Smooth muscle cell (in vitro differentiated cells): Measurements from ENCODE around the gene CHRNB2. TPM values are rescaled to one million over a fixed set of nuclear protein-coding genes. Genes with fewer than 3 reads are reported as not detected.
A peak's percentile ranks its signal among the peaks of the same experiment; 100 is the strongest.

Experiments
- DNase-seq: peaks from one replicate; lab custom pipeline; 2025; ENCODE audit not compliant: unreplicated experiment; lab: John Stamatoyannopoulos, UW
- H2AFZ ChIP-seq: fragments of 200-600 bp; sonication (generic); 2 replicates; pipeline ENCODE4 v1.6.0; 2016; ENCODE audit warnings: antibody characterized with exemption, low read depth, mild to moderate bottlenecking
- H3F3A ChIP-seq: fragments of 200-600 bp; sonication (generic); 2 replicates; pipeline ENCODE4 v1.6.0; 2017; ENCODE audit warnings: antibody characterized with exemption, low read depth
- H3K27ac ChIP-seq: fragments of 200-600 bp; sonication (generic); 2 replicates; pipeline ENCODE4 v1.5.1; 2016; ENCODE audit warnings: low read depth, mild to moderate bottlenecking
- H3K27me3 ChIP-seq: fragments of 200-600 bp; sonication (generic); 2 replicates; pipeline ENCODE4 v1.6.1; 2016; ENCODE audit warnings: low read depth, mild to moderate bottlenecking
- H3K36me3 ChIP-seq: fragments of 200-600 bp; sonication (generic); 2 replicates; pipeline ENCODE4 v1.5.1; 2016; ENCODE audit warnings: low read depth
- H3K4me1 ChIP-seq: fragments of 200-600 bp; sonication (generic); 2 replicates; pipeline ENCODE4 v1.5.1; 2016; ENCODE audit warnings: low read depth
- H3K4me2 ChIP-seq: fragments of 200-600 bp; sonication (generic); 2 replicates; pipeline ENCODE4 v1.6.0; 2016; ENCODE audit warnings: mild to moderate bottlenecking
- H3K4me3 ChIP-seq: fragments of 200-600 bp; sonication (generic); 2 replicates; pipeline ENCODE4 v1.5.1; 2016; ENCODE audit warnings: mild to moderate bottlenecking
- H3K79me2 ChIP-seq: fragments of 200-600 bp; sonication (generic); 2 replicates; pipeline ENCODE4 v1.6.0; 2016; ENCODE audit warnings: low read depth, mild to moderate bottlenecking
- H3K9ac ChIP-seq: fragments of 200-600 bp; sonication (generic); 2 replicates; pipeline ENCODE4 v1.6.0; 2016; ENCODE audit warnings: low read depth
- H3K9me3 ChIP-seq: fragments of 200-600 bp; sonication (generic); replicated peaks from 2 replicates; pipeline ENCODE4 v1.5.1; 2016; ENCODE audit warnings: low read depth
- H4K20me1 ChIP-seq: fragments of 200-600 bp; sonication (generic); 2 replicates; pipeline ENCODE4 v1.6.0; 2016; ENCODE audit warnings: low read depth
- WGBS: methylation state at CpG from one replicate; pipeline ENCODE4 v1.1.7; 2016; ENCODE audit warnings: low lambda C conversion rate; 5-methylcytosine and 5-hydroxymethylcytosine counted together
- polyA plus RNA-seq: library from polyadenylated mRNA; unstranded; fragments of >200 nt; fragmentation: Nextera tagmentation; extraction: Ambion mirVana; gene quantifications from 2 replicates; pipeline ENCODE4 v1.2.1, GENCODE V29; 2016
- total RNA-seq: library from RNA; depleted of rRNA; stranded (reverse); fragments of >200 nt; gene quantifications from 2 replicates; pipeline ENCODE4 v1.2.3, GENCODE V29; 2014
- TF ChIP-seq, protein P1 (sequence below): fragments of 200-600 bp; sonication (generic); IDR thresholded peaks from 2 replicates; pipeline ENCODE4 v1.5.1; 2017; ENCODE audit warnings: borderline replicate concordance, mild to moderate bottlenecking, antibody characterized with exemption; ENCODE audit not compliant: insufficient read depth, poor library complexity, severe bottlenecking

Gene CHRNB2
- total and polyA plus RNA-seq, 2 experiments from 2014 or later: not detected

DNA sequence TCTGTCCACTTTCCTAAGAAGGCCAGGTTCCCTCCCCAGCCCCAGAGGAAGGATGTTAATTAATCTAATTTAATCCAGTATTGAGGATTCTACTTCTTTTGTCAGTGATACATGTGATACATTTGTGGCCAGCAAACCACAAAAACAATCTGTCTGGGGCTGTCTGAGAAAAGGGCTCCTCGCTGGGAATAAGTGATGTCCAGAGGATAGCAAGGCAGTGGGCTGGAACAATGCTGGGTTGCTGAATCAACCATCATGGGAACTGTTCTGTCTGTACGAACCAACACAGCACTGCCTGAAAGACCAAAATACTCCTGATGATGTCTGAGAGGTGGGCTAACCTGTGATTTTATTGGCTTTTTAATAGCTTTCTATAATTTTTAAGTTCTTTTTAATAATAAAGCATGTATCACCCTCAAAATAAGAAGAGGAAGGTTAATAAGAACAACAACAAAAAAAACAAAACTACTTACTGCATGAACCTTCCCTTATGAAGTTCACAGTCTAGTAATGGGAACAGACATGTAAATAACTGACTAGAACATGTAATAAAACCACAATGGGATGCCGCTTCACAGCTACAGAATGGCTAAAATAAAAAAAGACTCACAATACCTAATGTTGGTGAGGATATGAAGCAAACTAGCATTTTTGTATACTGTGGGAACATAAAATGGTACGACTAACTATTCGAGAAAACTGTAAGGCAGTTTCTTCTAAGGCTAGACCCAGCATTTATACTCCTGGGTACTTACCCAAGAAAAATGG lies 51.8 kb downstream of the CHRNB2 start:
- Histone ChIP-seq H3K27ac (peak overlapping the region; percentile 49), H3K4me3 (no peak overlapping the region), H2AFZ (no peak overlapping the region), H3K4me1 (peaks cover 3% of the 10 kb centered on the region), H3K4me2 (no peak overlapping the region), H4K20me1 (peaks cover 99% of the 10 kb centered on the region), H3F3A (peaks cover 7% of the 10 kb centered on the region), H3K9ac (no peak overlapping the region), H3K79me2 (peaks cover 99% of the 10 kb centered on the region), H3K27me3 (no peaks in the 10 kb centered on the region), H3K36me3 (no peaks in the 10 kb centered on the region), H3K9me3 (no peaks in the 10 kb centered on the region)
- WGBS: 86% methylated on average over 5 of the region's 5 CpGs
- no peak for DNase-seq
- TF ChIP-seq, protein P1, sequence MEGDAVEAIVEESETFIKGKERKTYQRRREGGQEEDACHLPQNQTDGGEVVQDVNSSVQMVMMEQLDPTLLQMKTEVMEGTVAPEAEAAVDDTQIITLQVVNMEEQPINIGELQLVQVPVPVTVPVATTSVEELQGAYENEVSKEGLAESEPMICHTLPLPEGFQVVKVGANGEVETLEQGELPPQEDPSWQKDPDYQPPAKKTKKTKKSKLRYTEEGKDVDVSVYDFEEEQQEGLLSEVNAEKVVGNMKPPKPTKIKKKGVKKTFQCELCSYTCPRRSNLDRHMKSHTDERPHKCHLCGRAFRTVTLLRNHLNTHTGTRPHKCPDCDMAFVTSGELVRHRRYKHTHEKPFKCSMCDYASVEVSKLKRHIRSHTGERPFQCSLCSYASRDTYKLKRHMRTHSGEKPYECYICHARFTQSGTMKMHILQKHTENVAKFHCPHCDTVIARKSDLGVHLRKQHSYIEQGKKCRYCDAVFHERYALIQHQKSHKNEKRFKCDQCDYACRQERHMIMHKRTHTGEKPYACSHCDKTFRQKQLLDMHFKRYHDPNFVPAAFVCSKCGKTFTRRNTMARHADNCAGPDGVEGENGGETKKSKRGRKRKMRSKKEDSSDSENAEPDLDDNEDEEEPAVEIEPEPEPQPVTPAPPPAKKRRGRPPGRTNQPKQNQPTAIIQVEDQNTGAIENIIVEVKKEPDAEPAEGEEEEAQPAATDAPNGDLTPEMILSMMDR: no peak

DNA sequence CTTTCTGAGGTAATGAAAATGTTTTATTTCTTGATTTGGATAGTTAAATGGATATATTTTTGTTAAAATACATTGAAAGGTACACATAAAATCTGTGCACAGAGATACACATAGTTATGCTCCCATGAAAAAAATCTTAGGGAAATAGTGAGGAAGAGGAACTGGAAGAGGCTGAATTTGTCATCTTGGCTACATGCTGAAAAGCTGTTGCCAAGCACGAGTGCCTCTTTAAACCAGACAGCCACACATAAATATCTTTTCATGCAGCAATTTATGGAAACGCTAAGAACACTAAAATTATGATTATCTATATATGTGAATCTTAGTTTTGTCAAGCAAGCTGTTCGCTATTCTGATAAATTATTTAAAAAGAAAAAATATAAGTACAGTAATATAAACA lies 53.2 kb downstream of the CHRNB2 start:
- Histone ChIP-seq H3F3A (peaks cover 6% of the 10 kb centered on the region), H3K9me3 (no peaks in the 10 kb centered on the region), H4K20me1 (peaks cover 98% of the 10 kb centered on the region), H3K27ac (no peak overlapping the region), H3K79me2 (peaks cover 98% of the 10 kb centered on the region), H3K4me2 (no peak overlapping the region), H3K4me3 (no peak overlapping the region), H3K4me1 (no peaks in the 10 kb centered on the region), H3K27me3 (no peaks in the 10 kb centered on the region), H2AFZ (no peak overlapping the region), H3K36me3 (no peaks in the 10 kb centered on the region), H3K9ac (no peak overlapping the region)
- no peak for DNase-seq
- 96% methylated on average over 3 of the region's 3 CpGs for WGBS
- TF ChIP-seq, protein P1: no peak

DNA sequence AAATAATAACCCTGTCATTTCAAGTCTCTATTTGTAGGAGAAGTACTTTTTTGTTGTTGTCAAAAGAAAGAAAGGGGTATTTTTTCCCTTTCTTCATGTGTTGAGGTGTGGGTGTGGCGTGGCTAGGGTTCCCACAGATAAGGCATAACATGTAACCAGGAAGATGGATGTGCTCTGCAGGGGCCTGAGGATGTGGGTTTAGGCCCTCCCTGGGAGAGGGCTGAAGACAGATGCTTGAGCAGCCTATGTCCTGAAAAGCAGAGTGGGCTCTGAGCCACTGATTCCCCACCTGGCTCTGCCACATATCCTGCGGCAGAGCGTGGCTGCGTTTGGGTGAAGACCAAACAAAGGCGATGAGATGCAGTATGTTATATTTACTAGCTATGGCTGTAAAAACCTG lies 54.3 kb downstream of the CHRNB2 start:
- Histone ChIP-seq H3K4me1 (peaks cover 2% of the 10 kb centered on the region), H3K27ac (no peak overlapping the region), H3K9ac (no peak overlapping the region), H3K4me3 (no peak overlapping the region), H2AFZ (no peak overlapping the region), H3K4me2 (no peak overlapping the region), H3K27me3 (no peaks in the 10 kb centered on the region), H3K9me3 (no peaks in the 10 kb centered on the region), H3K79me2 (peaks cover 98% of the 10 kb centered on the region), H3K36me3 (no peaks in the 10 kb centered on the region), H4K20me1 (peaks cover 94% of the 10 kb centered on the region), H3F3A (peaks cover 6% of the 10 kb centered on the region)
- TF ChIP-seq, protein P1: no peak
- no peak for DNase-seq
- 96% methylated on average over 5 of the region's 5 CpGs for WGBS

DNA sequence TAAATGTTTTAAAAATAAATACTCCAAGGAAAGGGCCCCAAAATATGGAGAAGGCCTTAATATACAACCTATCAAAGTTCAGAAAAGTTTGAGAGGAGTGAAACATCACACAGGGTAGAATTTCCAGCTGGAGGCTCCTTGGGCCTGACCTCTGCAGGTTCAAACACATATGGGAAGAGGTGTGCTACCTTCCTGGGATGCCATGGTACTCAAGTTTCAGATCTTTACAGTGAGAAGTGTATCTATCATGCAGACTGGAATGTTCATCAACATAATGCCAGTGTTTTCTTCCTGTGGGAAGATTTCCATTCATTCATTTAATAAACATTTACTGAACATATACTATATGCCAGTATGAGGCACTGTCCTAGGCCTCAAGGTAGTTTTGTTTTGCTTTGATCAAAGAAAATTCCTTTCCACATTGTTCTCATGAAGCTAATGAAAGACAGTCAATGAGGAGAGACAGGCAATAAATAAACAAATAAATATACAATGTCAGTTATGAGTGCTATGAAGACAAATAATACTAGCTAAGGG lies 55.0 kb downstream of the CHRNB2 start:
- no peak for DNase-seq
- Histone ChIP-seq H3K9ac (no peak overlapping the region), H3K4me1 (peaks cover 2% of the 10 kb centered on the region), H4K20me1 (peaks cover 87% of the 10 kb centered on the region), H3K79me2 (peaks cover 98% of the 10 kb centered on the region), H3K27ac (no peak overlapping the region), H2AFZ (no peak overlapping the region), H3K27me3 (no peaks in the 10 kb centered on the region), H3K9me3 (no peaks in the 10 kb centered on the region), H3K36me3 (no peaks in the 10 kb centered on the region), H3K4me3 (no peak overlapping the region), H3K4me2 (no peak overlapping the region), H3F3A (peaks cover 6% of the 10 kb centered on the region)
- TF ChIP-seq, protein P1: no peak
